CD14-positive monocyte (primary cell): ENCODE results near the gene SLC44A2. TPM values are rescaled to one million over a fixed set of nuclear protein-coding genes. Genes with fewer than 3 reads are reported as not detected.
"Not testable (repeated sequence)": the region's sequence is repeated elsewhere in the genome, so short reads cannot be mapped to it uniquely, and the experiment has no call there.

Source experiments
- DNase-seq, 3 donors: peaks; one replicate each; pipeline ENCODE4 v3.0.0-alpha.2; 2011 to 2022
- H2AFZ ChIP-seq: 2 replicates; pipeline ENCODE4 v1.6.0; 2012; ENCODE audit warnings: mild to moderate bottlenecking, low read depth, low read length, inconsistent platforms; ENCODE audit not compliant: insufficient read depth, poor library complexity, severe bottlenecking
- H3K27ac ChIP-seq, 2 donors: 1 replicate in 1 of 2; 2 replicates in 1 of 2; pipeline ENCODE4 v1.5.1; 2012 to 2013; ENCODE audit warnings: low read length in 2 of 2, control low read depth in 1 of 2, inconsistent platforms in 1 of 2, low read depth in 1 of 2, mild to moderate bottlenecking in 1 of 2
- H3K27me3 ChIP-seq, 2 donors: one replicate each; pipeline versions ENCODE4 v1.6.0 to v1.6.1; 2011 to 2013; ENCODE audit warnings: low read length in 2 of 2; ENCODE audit not compliant: control insufficient read depth in 2 of 2, insufficient read depth in 2 of 2
- H3K36me3 ChIP-seq, 2 donors: replicated peaks in 1 of 2; 1 replicate in 1 of 2; 2 replicates in 1 of 2; pipeline versions ENCODE4 v1.5.1 to v1.6.1; 2012 to 2013; ENCODE audit warnings: low read length in 2 of 2, control low read depth in 1 of 2, inconsistent platforms in 1 of 2, mild to moderate bottlenecking in 1 of 2; ENCODE audit not compliant: insufficient read depth in 2 of 2, control insufficient read depth in 1 of 2
- H3K4me1 ChIP-seq, 2 donors: 1 replicate in 1 of 2; 2 replicates in 1 of 2; pipeline versions ENCODE4 v1.5.1 to v1.6.1; 2012 to 2013; ENCODE audit warnings: low read length in 2 of 2, control low read depth in 1 of 2, inconsistent platforms in 1 of 2, mild to moderate bottlenecking in 1 of 2, moderate library complexity in 1 of 2; ENCODE audit not compliant: insufficient read depth in 2 of 2, control insufficient read depth in 1 of 2
- H3K4me2 ChIP-seq: replicated peaks from 2 replicates; pipeline ENCODE3; 2012; ENCODE audit warnings: low read length, moderate library complexity, mild to moderate bottlenecking; ENCODE audit not compliant: poor library complexity, severe bottlenecking; ENCODE audit errors: extremely low read depth
- H3K4me3 ChIP-seq, 3 experiments: fragments of 200-600 bp in 1 of 3; sonication (generic) in 1 of 3; replicated peaks in 1 of 3; 1 replicate in 2 of 3; 2 replicates in 1 of 3; pipeline ENCODE4 v1.5.1; 2011 to 2013; ENCODE audit warnings: low read length in 3 of 3, mild to moderate bottlenecking in 3 of 3, control low read depth in 2 of 3, low read depth in 2 of 3, inconsistent platforms in 1 of 3, moderate library complexity in 1 of 3
- H3K79me2 ChIP-seq: 2 replicates; pipeline ENCODE4 v1.6.0; 2012; ENCODE audit warnings: mild to moderate bottlenecking, control low read depth, inconsistent platforms, low read length, moderate library complexity; ENCODE audit not compliant: insufficient read depth
- H3K9ac ChIP-seq: 2 replicates; pipeline ENCODE4 v1.6.0; 2017; ENCODE audit warnings: low read length, mild to moderate bottlenecking; ENCODE audit not compliant: insufficient read depth, poor library complexity, severe bottlenecking
- H3K9me3 ChIP-seq, 2 donors: replicated peaks in 1 of 2; 1 replicate in 1 of 2; 2 replicates in 1 of 2; pipeline versions ENCODE4 v1.5.1 to v1.6.1; 2012 to 2013; ENCODE audit warnings: low read length in 2 of 2, control low read depth in 1 of 2; ENCODE audit not compliant: control insufficient read depth in 1 of 2, insufficient read depth in 1 of 2
- H4K20me1 ChIP-seq: 2 replicates; pipeline ENCODE4 v1.6.0; 2012; ENCODE audit warnings: mild to moderate bottlenecking, low read length, control low read depth, moderate library complexity; ENCODE audit not compliant: insufficient read depth
- H3K27ac Mint-ChIP-seq, 7 donors: one replicate each; pipeline ENCODE4 v1.8.0; 2020; ENCODE audit warnings: mild to moderate bottlenecking in 7 of 7, mixed read lengths in 7 of 7, moderate library complexity in 6 of 7, inconsistent platforms in 2 of 7
- H3K27me3 Mint-ChIP-seq, 3 donors: one replicate each; pipeline ENCODE4 v1.8.0; 2021 to 2022; ENCODE audit warnings: low read depth in 3 of 3, mild to moderate bottlenecking in 3 of 3, mixed read lengths in 3 of 3, moderate library complexity in 3 of 3, inconsistent platforms in 1 of 3
- H3K36me3 Mint-ChIP-seq, 2 donors: one replicate each; pipeline ENCODE4 v1.8.0; 2020; ENCODE audit warnings: mixed read lengths in 2 of 2, inconsistent platforms in 1 of 2, mild to moderate bottlenecking in 1 of 2
- H3K4me1 Mint-ChIP-seq: one replicate; pipeline ENCODE4 v1.8.0; 2020; ENCODE audit warnings: mild to moderate bottlenecking, mixed read lengths
- H3K4me3 Mint-ChIP-seq, 2 donors: one replicate each; pipeline ENCODE4 v1.8.0; 2020; ENCODE audit warnings: mild to moderate bottlenecking in 2 of 2, mixed read lengths in 2 of 2, moderate library complexity in 1 of 2
- H3K9me3 Mint-ChIP-seq, 7 donors: one replicate each; pipeline ENCODE4 v1.8.0; 2020 to 2022; ENCODE audit warnings: mixed read lengths in 7 of 7, mild to moderate bottlenecking in 6 of 7, moderate library complexity in 6 of 7, inconsistent platforms in 2 of 7
- CTCF ChIP-seq: fragments of 200-600 bp; IDR thresholded peaks from one replicate; pipeline ENCODE4 v1.8.0; 2022; ENCODE audit warnings: antibody characterized with exemption, mild to moderate bottlenecking
- WGBS: methylation state at CpG from one replicate; pipeline ENCODE4 v1.1.5; 2013; ENCODE audit warnings: missing lambda C conversion rate; ENCODE audit not compliant: insufficient coverage; 5-methylcytosine and 5-hydroxymethylcytosine counted together
- intact Hi-C, 2 donors: fragments of 100-400 bp; cut with micrococcal nuclease; formaldehyde crosslinking; loops; one replicate each; pipeline versions ENCODE4 v1.15.0 to v1.15.1; 2023
- polyA plus RNA-seq, 3 donors: library from polyadenylated mRNA; depleted of rRNA in 1 of 3; unstranded in 2 of 3; stranded (reverse) in 1 of 3; fragments of 300-500 nt in 2 of 3; fragments of >200 nt in 1 of 3; fragmentation: Illumina TruSeq in 2 of 3; gene quantifications; 1 replicate in 2 of 3; 2 replicates in 1 of 3; pipeline ENCODE4 v1.2.3, GENCODE V29; 2012 to 2021

SLC44A2 gene
- polyA plus RNA-seq, 3 donors, result 43.5 to 95.9 (median 69.4) TPM

GRCh38 chr19:10675214-10675613 is 49.9 kb downstream of the SLC44A2 start:
- H3K27ac ChIP-seq, DNase-seq, intact Hi-C loops, H2AFZ ChIP-seq, H3K4me3 ChIP-seq, H3K4me2 ChIP-seq, H3K27me3 ChIP-seq, H3K27me3 Mint-ChIP-seq, H3K9me3 ChIP-seq, H3K9me3 Mint-ChIP-seq, H3K4me3 Mint-ChIP-seq, H3K9ac ChIP-seq: not testable (repeated sequence)
- WGBS, result 100% methylated on average over 2 of the region's 8 CpGs
- Histone ChIP-seq H3K79me2 (peaks cover 76% of the 10 kb centered on the region), H4K20me1 (peaks cover 85% of the 10 kb centered on the region), H3K4me1 (peaks cover 6 to 12% of the 10 kb centered on the region in 2 donors), H3K36me3 (peaks cover 75 to 89% of the 10 kb centered on the region in 2 donors)
- Mint-ChIP-seq H3K4me1 (peaks cover 14% of the 10 kb centered on the region), H3K27ac (peak overlapping the region in 2 of 7 donors; percentile 5 to 21), H3K36me3 (peaks cover 73 to 94% of the 10 kb centered on the region in 2 donors)

- no peaks in the 10 kb centered on the region for H3K9me3 ChIP-seq
- no peak overlapping the region for H3K4me3 ChIP-seq
- H3K4me2 ChIP-seq, result no peak overlapping the region
- TF ChIP-seq CTCF, result no peak
- peaks cover 73% of the 10 kb centered on the region for H4K20me1 ChIP-seq
- H3K4me1 ChIP-seq, result peaks cover 0 to under 1% of the 10 kb centered on the region in 2 donors
- H3K36me3 ChIP-seq, result peaks cover 82 to 95% of the 10 kb centered on the region in 2 donors
- no peaks in the 10 kb centered on the region for H3K9me3 Mint-ChIP-seq
- no peak overlapping the region for H3K9ac ChIP-seq
- intact Hi-C loops, result no loop called here
- no peaks in the 10 kb centered on the region for H3K27me3 ChIP-seq
- H3K79me2 ChIP-seq, result peaks cover 54% of the 10 kb centered on the region
- 100% methylated on average over 8 of the region's 13 CpGs for WGBS
- no peaks in the 10 kb centered on the region for H3K27me3 Mint-ChIP-seq
- peaks cover under 1% of the 10 kb centered on the region for H3K4me1 Mint-ChIP-seq
- H3K27ac ChIP-seq, result no peak overlapping the region
- no peak overlapping the region for H3K27ac Mint-ChIP-seq
- H3K36me3 Mint-ChIP-seq, result peaks cover 81 to 100% of the 10 kb centered on the region in 2 donors
- no peak overlapping the region for H3K4me3 Mint-ChIP-seq
- no peak for DNase-seq
- H2AFZ ChIP-seq, result no peak overlapping the region
Measured at GRCh38 chr19:10677751-10678150, 52.4 kb downstream of the SLC44A2 start.
